Liver (tissue), 3 donors: ENCODE data around the gene TNS3.

Source experiments
- CTCF ChIP-seq: fragments of 150-350 bp; IDR thresholded peaks from 2 replicates; pipeline ENCODE4 v1.5.1; 2017; ENCODE audit warnings: improper control_type of control experiment, low read depth, low read length; ENCODE audit not compliant: missing input control
- EGR1 ChIP-seq, 2 donors: IDR thresholded peaks; 2 replicates each; pipeline ENCODE4 v1.6.1; 2016 to 2018; ENCODE audit warnings: antibody characterized with exemption in 2 of 2, low read depth in 2 of 2
- FOXA1 ChIP-seq: IDR thresholded peaks from 2 replicates; pipeline ENCODE4 v1.6.1; 2016; ENCODE audit warnings: antibody characterized with exemption
- FOXA2 ChIP-seq: IDR thresholded peaks from 2 replicates; pipeline ENCODE4 v1.6.1; 2016; ENCODE audit warnings: antibody characterized with exemption
- GABPA ChIP-seq, 2 donors: IDR thresholded peaks in 1 of 2; conservative IDR thresholded peaks in 1 of 2; 2 replicates each; pipeline ENCODE4 v1.6.1; 2016; ENCODE audit warnings: antibody characterized with exemption in 2 of 2, mild to moderate bottlenecking in 1 of 2, moderate library complexity in 1 of 2
- JUND ChIP-seq, 2 donors: IDR thresholded peaks; 2 replicates each; pipeline ENCODE4 v1.6.1; 2016; ENCODE audit warnings: antibody characterized with exemption in 2 of 2
- MAX ChIP-seq: IDR thresholded peaks from 2 replicates; pipeline ENCODE4 v1.6.1; 2016; ENCODE audit warnings: antibody characterized with exemption
- RAD21 ChIP-seq, 2 donors: IDR thresholded peaks; 2 replicates each; pipeline ENCODE4 v1.6.1; 2016; ENCODE audit warnings: antibody characterized with exemption in 2 of 2, mild to moderate bottlenecking in 2 of 2
- TAF1 ChIP-seq: conservative IDR thresholded peaks from 2 replicates; pipeline ENCODE4 v1.6.1; 2016; ENCODE audit warnings: antibody characterized with exemption, mild to moderate bottlenecking
- YY1 ChIP-seq: IDR thresholded peaks from 2 replicates; pipeline ENCODE4 v1.6.1; 2016; ENCODE audit warnings: antibody characterized with exemption, mild to moderate bottlenecking
- donor health status: healthy.
- donor health status: healthy.

- TF ChIP-seq CTCF: no peak
- no peak for TF ChIP-seq JUND (IDR thresholded peaks at IDR 0.05)
- TF ChIP-seq MAX: no peak
- TF ChIP-seq EGR1 (IDR thresholded peaks at IDR 0.05; ENCODE audit: low read depth in 2 of 2): peak; percentile 83 to 90
- TF ChIP-seq RAD21 (IDR thresholded peaks at IDR 0.05): no peak
- TF ChIP-seq GABPA (IDR thresholded peaks at IDR 0.05 in 1 of 2, conservative IDR thresholded peaks at IDR 0.05 in 1 of 2): no peak
- TF ChIP-seq FOXA1: no peak
- TF ChIP-seq FOXA2: no peak
- no peak for TF ChIP-seq TAF1
- no peak for TF ChIP-seq YY1
Observed at GRCh38 chr7:47371733-47372368, 210.1 kb downstream of the TNS3 start.
